ENCODE results near the gene XPO6.

XPO6 gene

DNA sequence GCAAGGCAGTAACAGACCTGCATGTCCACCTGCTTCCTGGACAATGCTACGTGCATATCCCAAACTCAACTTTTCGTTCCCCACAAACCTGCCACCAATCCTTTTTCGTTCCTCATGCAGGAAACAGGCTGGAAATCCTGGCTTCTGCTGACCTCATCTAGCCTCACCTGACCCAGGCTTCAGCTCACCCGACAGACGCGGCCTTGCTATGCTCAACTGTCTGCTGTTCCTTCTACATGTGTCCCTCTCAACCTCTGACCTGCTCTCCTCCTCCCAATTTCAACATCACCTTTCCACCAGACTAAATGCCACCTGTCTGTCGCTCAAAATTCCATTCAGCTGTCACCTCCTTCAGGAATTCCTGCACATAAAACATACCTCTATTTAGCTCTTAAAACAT is 44.5 kb downstream of the XPO6 start:
- peaks cover 5% of the 10 kb centered on the region; the same call in 1 of the 2 replicates for H3K4me1 ChIP-seq (ENCODE audit: control insufficient read depth, insufficient read depth, low read length)
- H3K9me3 ChIP-seq (ENCODE audit: control insufficient read depth, insufficient read depth, low read length), result no peaks in the 10 kb centered on the region
- H3K27ac ChIP-seq (ENCODE audit: low read depth, low read length), result no peak overlapping the region
- H3K4me3 ChIP-seq (ENCODE audit: low read depth, low read length), result no peak overlapping the region
- no peak overlapping the region for H3K9ac ChIP-seq (ENCODE audit: low read depth, low read length)
- H3K36me3 ChIP-seq (ENCODE audit: control insufficient read depth, insufficient read depth, low read length), result peaks cover 82% of the 10 kb centered on the region
- H3K27me3 ChIP-seq (ENCODE audit: control insufficient read depth, insufficient read depth, low read length), result no peaks in the 10 kb centered on the region

DNA sequence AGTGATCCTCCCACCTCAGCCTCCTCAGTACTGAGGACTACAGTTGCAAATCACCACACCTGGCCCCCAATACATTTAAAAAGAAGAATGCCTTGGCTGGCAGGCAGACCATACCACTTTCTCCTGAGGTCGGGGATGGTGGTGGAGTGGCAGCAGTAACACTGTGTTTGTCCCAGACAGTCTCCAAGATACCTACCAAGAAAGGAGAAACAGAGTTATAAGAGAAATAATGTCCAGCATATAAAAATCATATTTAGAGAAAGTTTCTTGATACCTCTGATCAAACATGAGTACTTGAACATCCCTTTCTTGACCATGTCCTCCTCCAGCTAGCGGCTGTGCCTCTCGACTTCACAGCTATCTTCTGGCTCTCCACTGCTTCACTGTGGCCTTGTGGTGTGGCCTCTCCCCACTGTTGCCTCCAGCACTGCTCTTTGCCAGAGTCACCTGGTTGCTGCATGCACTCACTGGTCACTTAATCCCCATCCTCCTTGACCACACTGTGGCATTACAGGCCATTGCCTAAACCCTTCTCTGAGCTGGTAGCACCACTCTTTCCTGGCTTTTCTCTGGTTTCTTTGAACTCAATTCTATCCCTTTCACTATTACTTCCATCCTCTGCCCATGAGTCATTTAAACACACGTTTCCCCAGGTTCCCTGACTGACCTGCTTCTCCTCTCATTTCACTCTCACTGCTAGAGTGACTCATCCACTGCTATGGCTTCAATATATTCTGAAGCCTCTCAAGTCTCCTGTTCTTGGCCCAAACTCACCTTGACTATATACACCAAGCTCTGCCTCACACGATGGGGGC is 45.2 kb downstream of the XPO6 start:
- Histone ChIP-seq H3K9me3 (ENCODE audit: control insufficient read depth, insufficient read depth, low read length) (no peaks in the 10 kb centered on the region), H3K36me3 (ENCODE audit: control insufficient read depth, insufficient read depth, low read length) (peaks cover 86% of the 10 kb centered on the region), H3K27ac (ENCODE audit: low read depth, low read length) (no peak overlapping the region), H3K27me3 (ENCODE audit: control insufficient read depth, insufficient read depth, low read length) (no peaks in the 10 kb centered on the region), H3K4me1 (ENCODE audit: control insufficient read depth, insufficient read depth, low read length) (peaks cover 5% of the 10 kb centered on the region; the same call in 1 of the 2 replicates), H3K9ac (ENCODE audit: low read depth, low read length) (no peak overlapping the region), H3K4me3 (ENCODE audit: low read depth, low read length) (no peak overlapping the region)

DNA sequence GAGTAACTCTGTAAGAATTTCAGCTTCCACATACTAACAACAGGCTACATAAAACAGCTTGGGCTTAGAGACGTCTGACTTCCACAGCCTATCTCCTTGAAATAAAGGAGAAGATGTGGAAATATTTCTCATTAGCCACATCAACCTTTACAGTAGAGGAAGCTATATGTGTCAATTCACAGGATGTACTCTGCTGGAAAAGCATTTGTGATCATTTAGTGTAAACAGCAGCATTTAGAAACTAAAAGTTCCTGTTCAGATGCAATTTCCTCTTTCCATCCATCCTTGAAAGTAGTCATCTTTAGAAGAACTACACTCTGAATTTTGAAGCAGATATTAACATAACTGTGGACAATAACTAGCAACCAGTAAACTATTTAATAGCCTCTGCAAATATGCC is 46.2 kb downstream of the XPO6 start:
- no peaks in the 10 kb centered on the region for H3K27me3 ChIP-seq (ENCODE audit: control insufficient read depth, insufficient read depth, low read length)
- peaks cover 7% of the 10 kb centered on the region; the same call in 1 of the 2 replicates for H3K4me1 ChIP-seq (ENCODE audit: control insufficient read depth, insufficient read depth, low read length)
- no peak overlapping the region for H3K27ac ChIP-seq (ENCODE audit: low read depth, low read length)
- H3K9ac ChIP-seq (ENCODE audit: low read depth, low read length), result no peak overlapping the region
- H3K36me3 ChIP-seq (ENCODE audit: control insufficient read depth, insufficient read depth, low read length), result peaks cover 87% of the 10 kb centered on the region
- no peak overlapping the region for H3K4me3 ChIP-seq (ENCODE audit: low read depth, low read length)
- no peaks in the 10 kb centered on the region for H3K9me3 ChIP-seq (ENCODE audit: control insufficient read depth, insufficient read depth, low read length)

DNA sequence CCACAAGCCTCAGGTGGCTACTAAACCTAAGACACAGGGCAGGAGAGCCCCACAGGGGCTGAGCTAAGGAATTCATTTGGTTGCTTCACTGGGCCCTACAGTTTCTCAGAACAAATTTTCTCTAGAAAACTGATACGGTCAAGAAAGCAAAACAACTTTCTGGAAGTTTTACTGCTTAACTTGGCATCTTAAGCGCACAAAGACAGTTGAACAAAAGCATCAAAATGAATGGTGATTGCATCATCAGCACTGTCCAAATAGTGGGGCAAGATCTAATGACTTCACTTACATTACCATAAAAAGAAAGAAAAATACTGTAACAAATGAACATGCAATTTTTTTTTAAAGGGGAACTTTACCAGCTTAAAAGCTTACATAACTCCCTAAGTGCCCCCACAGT is 47.6 kb downstream of the XPO6 start:
- Histone ChIP-seq H3K27ac (ENCODE audit: low read depth, low read length) (no peak overlapping the region), H3K4me3 (ENCODE audit: low read depth, low read length) (no peak overlapping the region), H3K9me3 (ENCODE audit: control insufficient read depth, insufficient read depth, low read length) (no peaks in the 10 kb centered on the region), H3K9ac (ENCODE audit: low read depth, low read length) (no peak overlapping the region), H3K27me3 (ENCODE audit: control insufficient read depth, insufficient read depth, low read length) (no peaks in the 10 kb centered on the region), H3K4me1 (ENCODE audit: control insufficient read depth, insufficient read depth, low read length) (peaks cover 12% of the 10 kb centered on the region; the same call in 1 of the 2 replicates), H3K36me3 (ENCODE audit: control insufficient read depth, insufficient read depth, low read length) (peaks cover 74% of the 10 kb centered on the region)

DNA sequence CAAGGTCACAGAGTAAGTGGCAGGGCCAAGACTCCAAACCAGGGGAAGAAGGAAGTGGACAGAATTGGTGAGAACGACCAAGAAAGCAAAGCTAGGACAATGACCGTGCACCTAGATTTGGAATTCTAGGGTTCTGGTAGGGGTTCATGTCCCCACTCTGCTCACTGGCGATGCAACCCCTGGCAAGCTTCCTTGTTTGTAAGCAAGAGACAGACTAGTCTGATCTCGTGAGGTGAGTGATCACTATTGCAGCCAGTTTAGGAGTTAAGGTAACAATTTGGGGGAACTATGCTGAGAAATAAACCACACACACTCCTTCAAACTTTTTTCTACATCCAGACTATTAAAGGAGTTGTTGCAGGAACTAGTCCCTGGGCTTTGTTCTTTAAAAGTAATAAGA is 48.1 kb downstream of the XPO6 start:
- Histone ChIP-seq H3K27me3 (ENCODE audit: control insufficient read depth, insufficient read depth, low read length) (no peaks in the 10 kb centered on the region), H3K4me3 (ENCODE audit: low read depth, low read length) (no peak overlapping the region), H3K9me3 (ENCODE audit: control insufficient read depth, insufficient read depth, low read length) (no peaks in the 10 kb centered on the region), H3K4me1 (ENCODE audit: control insufficient read depth, insufficient read depth, low read length) (peaks cover 12% of the 10 kb centered on the region; the same call in 1 of the 2 replicates), H3K36me3 (ENCODE audit: control insufficient read depth, insufficient read depth, low read length) (peaks cover 70% of the 10 kb centered on the region), H3K9ac (ENCODE audit: low read depth, low read length) (no peak overlapping the region), H3K27ac (ENCODE audit: low read depth, low read length) (no peak overlapping the region)

DNA sequence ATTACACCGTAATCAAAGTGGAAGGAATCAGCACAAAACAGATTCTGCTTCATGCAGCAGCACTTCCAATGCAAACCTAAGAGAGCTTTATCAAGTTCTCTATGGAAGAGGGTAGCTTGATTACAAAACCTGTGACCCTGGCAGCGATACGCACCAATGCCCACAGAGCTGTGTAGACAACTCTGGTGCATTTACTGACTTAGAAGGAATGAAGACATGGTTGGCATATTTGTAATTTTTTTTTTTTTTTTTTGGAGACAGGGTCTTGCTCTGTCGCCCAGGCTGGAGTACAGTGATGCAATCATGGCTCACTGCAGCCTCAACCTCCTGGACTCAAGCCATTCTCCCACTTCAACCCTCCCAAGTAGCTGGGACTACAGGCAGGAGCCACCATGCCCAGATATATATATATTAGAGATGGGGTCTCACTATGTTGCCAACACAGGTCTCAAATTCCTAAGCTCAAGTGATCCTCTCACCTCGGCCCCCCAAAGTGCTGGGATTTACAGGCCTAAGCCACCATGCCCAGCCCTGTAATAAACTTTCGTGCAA is 49.4 kb downstream of the XPO6 start:
- H3K4me3 ChIP-seq (ENCODE audit: low read depth, low read length), result no peak overlapping the region
- peaks cover 12% of the 10 kb centered on the region; the same call in 1 of the 2 replicates for H3K4me1 ChIP-seq (ENCODE audit: control insufficient read depth, insufficient read depth, low read length)
- no peaks in the 10 kb centered on the region for H3K9me3 ChIP-seq (ENCODE audit: control insufficient read depth, insufficient read depth, low read length)
- no peak overlapping the region for H3K9ac ChIP-seq (ENCODE audit: low read depth, low read length)
- peaks cover 63% of the 10 kb centered on the region for H3K36me3 ChIP-seq (ENCODE audit: control insufficient read depth, insufficient read depth, low read length)
- no peak overlapping the region for H3K27ac ChIP-seq (ENCODE audit: low read depth, low read length)
- H3K27me3 ChIP-seq (ENCODE audit: control insufficient read depth, insufficient read depth, low read length), result no peaks in the 10 kb centered on the region

DNA sequence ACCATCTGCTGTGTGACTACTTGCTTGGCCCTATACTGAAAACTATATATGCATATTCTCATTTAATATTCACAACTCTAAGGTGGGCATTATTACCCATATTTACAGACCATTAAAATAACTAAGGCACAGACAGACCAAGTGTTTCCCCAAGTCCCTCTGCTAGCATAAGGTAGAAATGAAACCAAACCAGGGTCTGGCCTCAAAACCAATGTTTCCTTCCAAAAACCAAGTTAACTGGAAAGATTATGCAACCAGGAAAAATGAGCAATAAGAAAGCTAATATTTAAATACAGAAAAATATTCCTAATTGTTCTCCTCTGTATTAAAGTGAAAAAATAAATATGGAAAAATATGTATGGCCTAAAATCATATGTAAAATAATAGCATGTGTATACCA is 50.1 kb downstream of the XPO6 start:
- Histone ChIP-seq H3K27ac (ENCODE audit: low read depth, low read length) (no peak overlapping the region), H3K9ac (ENCODE audit: low read depth, low read length) (no peak overlapping the region), H3K9me3 (ENCODE audit: control insufficient read depth, insufficient read depth, low read length) (no peaks in the 10 kb centered on the region), H3K36me3 (ENCODE audit: control insufficient read depth, insufficient read depth, low read length) (peaks cover 56% of the 10 kb centered on the region), H3K27me3 (ENCODE audit: control insufficient read depth, insufficient read depth, low read length) (no peaks in the 10 kb centered on the region), H3K4me3 (ENCODE audit: low read depth, low read length) (no peak overlapping the region), H3K4me1 (ENCODE audit: control insufficient read depth, insufficient read depth, low read length) (peaks cover 12% of the 10 kb centered on the region; the same call in 1 of the 2 replicates)

DNA sequence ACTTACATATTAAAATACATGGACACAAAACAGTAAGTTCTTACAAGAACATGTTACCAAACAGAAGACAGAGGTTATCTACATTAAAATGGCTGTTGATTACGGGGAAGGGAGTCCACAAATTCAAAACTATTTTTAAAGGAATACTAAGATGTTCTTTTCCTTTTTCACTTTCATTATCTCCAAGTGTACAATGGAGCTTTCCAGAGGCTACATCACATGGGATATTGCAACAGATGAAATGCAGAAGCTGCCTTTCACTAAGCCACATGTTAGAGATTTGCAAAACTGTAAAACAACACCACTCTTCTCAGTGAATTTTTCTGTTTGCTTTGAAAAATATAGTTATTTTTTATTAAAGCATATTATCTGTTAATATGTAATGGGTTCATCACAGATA is 53.6 kb downstream of the XPO6 start:
- Histone ChIP-seq H3K9me3 (ENCODE audit: control insufficient read depth, insufficient read depth, low read length) (no peaks in the 10 kb centered on the region), H3K36me3 (ENCODE audit: control insufficient read depth, insufficient read depth, low read length) (peaks cover 56% of the 10 kb centered on the region), H3K4me3 (ENCODE audit: low read depth, low read length) (no peak overlapping the region), H3K27me3 (ENCODE audit: control insufficient read depth, insufficient read depth, low read length) (no peaks in the 10 kb centered on the region), H3K27ac (ENCODE audit: low read depth, low read length) (no peak overlapping the region), H3K4me1 (ENCODE audit: control insufficient read depth, insufficient read depth, low read length) (peaks cover 7% of the 10 kb centered on the region; the same call in 1 of the 2 replicates), H3K9ac (ENCODE audit: low read depth, low read length) (no peak overlapping the region)

DNA sequence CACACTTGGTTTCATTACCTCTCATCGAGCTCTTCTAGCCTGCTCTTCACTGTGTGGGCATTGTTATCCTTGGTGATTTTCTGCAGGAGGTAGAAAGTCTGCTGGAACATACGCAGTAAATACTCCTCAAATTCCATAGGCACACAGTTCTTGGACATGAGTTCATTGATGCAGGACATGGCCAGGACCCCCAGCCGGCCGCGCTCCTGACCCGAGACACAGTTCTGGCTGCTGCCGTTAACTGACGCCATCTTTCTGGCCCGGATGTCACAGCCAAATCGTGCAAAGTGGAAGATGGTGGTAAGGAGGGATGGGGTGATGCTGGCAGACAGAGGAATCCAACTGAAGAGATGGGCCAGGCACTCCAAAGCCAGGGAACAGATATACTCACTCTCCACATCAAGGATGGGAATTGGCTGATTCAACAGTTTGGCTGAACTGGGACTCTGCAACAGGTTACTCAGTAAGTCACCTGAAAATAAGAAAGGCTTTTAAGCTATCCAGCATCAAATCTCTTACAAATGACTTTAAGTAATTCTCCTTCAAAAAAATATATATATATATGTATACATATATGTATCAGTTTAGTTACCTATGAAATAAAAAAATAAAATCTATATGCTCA is 55.6 kb downstream of the XPO6 start:
- Histone ChIP-seq H3K27me3 (ENCODE audit: control insufficient read depth, insufficient read depth, low read length) (no peaks in the 10 kb centered on the region), H3K4me3 (ENCODE audit: low read depth, low read length) (no peak overlapping the region), H3K9me3 (ENCODE audit: control insufficient read depth, insufficient read depth, low read length) (no peaks in the 10 kb centered on the region), H3K27ac (ENCODE audit: low read depth, low read length) (no peak overlapping the region), H3K4me1 (ENCODE audit: control insufficient read depth, insufficient read depth, low read length) (peaks cover 4% of the 10 kb centered on the region; the same call in 1 of the 2 replicates), H3K36me3 (ENCODE audit: control insufficient read depth, insufficient read depth, low read length) (peaks cover 63% of the 10 kb centered on the region), H3K9ac (ENCODE audit: low read depth, low read length) (no peak overlapping the region)

DNA sequence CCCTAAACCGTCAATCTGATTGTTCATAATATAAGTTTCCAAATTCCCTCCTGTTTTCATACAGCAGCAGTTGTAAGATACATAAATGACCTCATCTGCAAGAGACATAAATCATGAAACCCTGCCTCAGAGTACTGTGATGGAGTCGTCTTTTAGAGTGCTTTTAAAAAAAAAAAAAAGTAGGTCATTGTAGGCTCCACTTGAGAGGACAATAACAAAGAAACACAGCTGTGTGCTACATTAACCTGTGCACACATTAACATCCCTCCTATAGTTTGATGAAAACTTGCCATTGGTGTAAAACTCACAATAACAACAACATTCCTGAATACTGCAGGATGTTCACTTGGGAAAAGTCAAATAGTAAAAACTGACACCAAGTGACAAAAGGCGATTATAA is 56.5 kb downstream of the XPO6 start:
- Histone ChIP-seq H3K27ac (ENCODE audit: low read depth, low read length) (no peak overlapping the region), H3K4me3 (ENCODE audit: low read depth, low read length) (no peak overlapping the region), H3K36me3 (ENCODE audit: control insufficient read depth, insufficient read depth, low read length) (peaks cover 66% of the 10 kb centered on the region), H3K27me3 (ENCODE audit: control insufficient read depth, insufficient read depth, low read length) (no peaks in the 10 kb centered on the region), H3K9me3 (ENCODE audit: control insufficient read depth, insufficient read depth, low read length) (no peaks in the 10 kb centered on the region), H3K9ac (ENCODE audit: low read depth, low read length) (no peak overlapping the region), H3K4me1 (ENCODE audit: control insufficient read depth, insufficient read depth, low read length) (peaks cover 4% of the 10 kb centered on the region; the same call in 1 of the 2 replicates)

DNA sequence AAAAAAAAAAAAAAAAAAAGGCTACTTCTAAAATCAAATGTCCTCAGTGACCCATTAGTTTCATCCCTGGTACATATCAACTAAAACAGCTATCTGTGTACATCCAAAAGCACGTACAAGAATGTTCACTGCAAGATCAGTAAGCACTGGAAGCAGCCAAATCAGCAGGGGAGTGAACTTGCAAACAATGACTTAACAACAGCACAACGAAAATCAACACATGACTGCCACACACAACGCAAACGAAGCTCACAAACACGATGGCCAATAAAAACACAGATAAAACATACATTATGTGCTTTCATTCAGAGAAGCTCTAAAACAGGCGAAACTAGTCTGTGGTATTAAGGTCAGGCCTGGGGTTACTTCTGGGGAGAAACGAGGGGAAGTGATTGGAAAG is 60.6 kb downstream of the XPO6 start:
- no peak overlapping the region for H3K27ac ChIP-seq (ENCODE audit: low read depth, low read length)
- no peaks in the 10 kb centered on the region for H3K9me3 ChIP-seq (ENCODE audit: control insufficient read depth, insufficient read depth, low read length)

More for the DNA sequence above, 60.6 kb downstream of the XPO6 start:
- peaks cover 96% of the 10 kb centered on the region for H3K36me3 ChIP-seq (ENCODE audit: control insufficient read depth, insufficient read depth, low read length)
- H3K4me3 ChIP-seq (ENCODE audit: low read depth, low read length), result no peak overlapping the region
- H3K9ac ChIP-seq (ENCODE audit: low read depth, low read length), result no peak overlapping the region
- H3K27me3 ChIP-seq (ENCODE audit: control insufficient read depth, insufficient read depth, low read length), result no peaks in the 10 kb centered on the region
- H3K4me1 ChIP-seq (ENCODE audit: control insufficient read depth, insufficient read depth, low read length), result peaks cover 4% of the 10 kb centered on the region
